ENCODE data around the gene ORC6.

DNA sequence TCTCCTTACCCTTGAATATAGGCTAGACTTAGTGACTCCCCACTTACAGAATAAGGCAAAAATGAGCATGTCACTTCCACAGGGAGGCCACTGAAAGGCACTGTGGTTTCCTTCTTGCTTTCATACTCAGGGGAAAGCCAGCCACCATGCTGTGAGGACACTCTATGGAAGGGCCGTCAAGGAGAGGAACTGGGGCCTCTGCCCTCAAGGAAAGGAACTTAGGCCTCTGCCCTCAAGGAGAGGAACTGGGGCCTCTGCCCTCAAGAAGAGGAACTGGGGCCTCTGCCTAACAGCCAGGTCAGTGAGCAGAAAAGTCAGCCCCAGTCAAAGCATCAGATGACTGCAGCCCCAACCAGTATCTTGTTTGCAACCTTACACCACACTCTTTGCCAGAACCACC lies 30.5 kb upstream of the ORC6 start:
- no peak for TF ChIP-seq CTCF (IDR thresholded peaks at IDR 0.05; ENCODE audit: insufficient read depth, low read length)
- peak; percentile 68 for TF ChIP-seq POLR2AphosphoS5 (IDR thresholded peaks at IDR 0.05; ENCODE audit: low read depth)
